Neural cell (in vitro differentiated cells): ENCODE measurements around the gene TFE3. TPM values are rescaled to one million over a fixed set of nuclear protein-coding genes. Genes with fewer than 3 reads are reported as not detected.

Experiments
- H2AFZ ChIP-seq: fragments of 200-600, 300-800 bp; sonication (generic), shearing (Covaris generic); 2 replicates; pipeline ENCODE4 v1.6.0; 2014; ENCODE audit warnings: low read depth, mild to moderate bottlenecking, antibody characterized with exemption, low read length, moderate library complexity
- H3F3A ChIP-seq: fragments of 200-600 bp; shearing (Covaris generic); 2 replicates; pipeline ENCODE4 v1.6.1; 2016; ENCODE audit warnings: mild to moderate bottlenecking, moderate library complexity, mixed read lengths, antibody characterized with exemption, low read length; ENCODE audit not compliant: insufficient read depth, poor library complexity, severe bottlenecking
- H3K27ac ChIP-seq: fragments of 200-600, 300-800 bp; sonication (generic), shearing (Covaris generic); 2 replicates; pipeline ENCODE4 v1.5.1; 2014; ENCODE audit warnings: mild to moderate bottlenecking, low read length, moderate library complexity
- H3K27me3 ChIP-seq: fragments of 300-800, 200-600 bp; sonication (generic), shearing (Covaris generic); 2 replicates; pipeline ENCODE4 v1.6.0; 2014; ENCODE audit warnings: mild to moderate bottlenecking, low read depth, low read length, moderate library complexity; ENCODE audit not compliant: insufficient read depth
- H3K36me3 ChIP-seq: fragments of 300-800, 200-600 bp; sonication (generic), shearing (Covaris generic); 2 replicates; pipeline ENCODE4 v1.5.1; 2014; ENCODE audit warnings: mild to moderate bottlenecking, antibody characterized with exemption, low read length, moderate library complexity; ENCODE audit not compliant: insufficient read depth
- H3K4me2 ChIP-seq: fragments of 300-800, 200-600 bp; sonication (generic), shearing (Covaris generic); 2 replicates; pipeline ENCODE4 v1.6.0; 2014; ENCODE audit warnings: mild to moderate bottlenecking, low read length
- H3K4me3 ChIP-seq: fragments of 300-800, 200-600 bp; sonication (generic), shearing (Covaris generic); 2 replicates; pipeline ENCODE4 v1.5.1; 2014; ENCODE audit warnings: mild to moderate bottlenecking, low read length, moderate library complexity
- H3K79me2 ChIP-seq: fragments of 200-600 bp; shearing (Covaris generic); replicated peaks from 2 replicates; pipeline ENCODE4 v1.6.0; 2014; ENCODE audit warnings: mild to moderate bottlenecking, low read length, moderate library complexity; ENCODE audit not compliant: insufficient read depth
- H3K9ac ChIP-seq: fragments of 300-800, 200-600 bp; sonication (generic), shearing (Covaris generic); 2 replicates; pipeline ENCODE4 v1.6.1; 2016; ENCODE audit warnings: mild to moderate bottlenecking, low read length, mixed read lengths
- H3K9me2 ChIP-seq: fragments of 200-600 bp; shearing (Covaris generic); 2 replicates; pipeline ENCODE4 v1.6.1; 2016; ENCODE audit warnings: mild to moderate bottlenecking, low read length, mixed read lengths; ENCODE audit not compliant: insufficient read depth
- H3K9me3 ChIP-seq: fragments of 200-600, 300-800 bp; sonication (generic), shearing (Covaris generic); 2 replicates; pipeline ENCODE4 v1.6.1; 2016; ENCODE audit warnings: mild to moderate bottlenecking, mixed run types, low read length, moderate library complexity, mixed read lengths
- H4K20me1 ChIP-seq: fragments of 200-600 bp; shearing (Covaris generic); 2 replicates; pipeline ENCODE4 v1.6.1; 2016; ENCODE audit warnings: mild to moderate bottlenecking, mixed run types; ENCODE audit not compliant: insufficient read depth
- EP300 ChIP-seq: fragments of 450-650 bp; conservative IDR thresholded peaks from 2 replicates; pipeline ENCODE4 v1.6.1; 2014; ENCODE audit warnings: antibody characterized with exemption, mild to moderate bottlenecking, moderate library complexity; ENCODE audit not compliant: poor library complexity, severe bottlenecking
- EZH2 ChIP-seq: fragments of 200-600, 300-800 bp; shearing (Covaris generic), sonication (generic); IDR thresholded peaks from 2 replicates; pipeline ENCODE4 v1.6.1; 2014; ENCODE audit warnings: antibody characterized with exemption, low read length, borderline replicate concordance, mild to moderate bottlenecking; ENCODE audit not compliant: insufficient read depth, poor library complexity, severe bottlenecking
- MXI1 ChIP-seq: fragments of 450-650 bp; conservative IDR thresholded peaks from 2 replicates; pipeline ENCODE4 v1.6.1; 2014; ENCODE audit warnings: antibody characterized with exemption, mild to moderate bottlenecking; ENCODE audit not compliant: poor library complexity, severe bottlenecking
- POLR2AphosphoS5 ChIP-seq: IDR thresholded peaks from 2 replicates; pipeline ENCODE4 v1.6.1; 2012
- RAD21 ChIP-seq: fragments of 450-650 bp; conservative IDR thresholded peaks from 2 replicates; pipeline ENCODE4 v1.6.1; 2014; ENCODE audit warnings: antibody characterized with exemption, mild to moderate bottlenecking, moderate library complexity
- SMC3 ChIP-seq: fragments of 450-650 bp; conservative IDR thresholded peaks from 2 replicates; pipeline ENCODE4 v1.6.1; 2014; ENCODE audit warnings: antibody characterized with exemption, mild to moderate bottlenecking, moderate library complexity; ENCODE audit not compliant: poor library complexity
- TAF1 ChIP-seq: IDR thresholded peaks from 2 replicates; pipeline ENCODE4 v1.6.1; 2012; ENCODE audit warnings: low read depth
- polyA plus RNA-seq: library from polyadenylated mRNA; depleted of rRNA; stranded (reverse); fragments of >200 nt; gene quantifications from 2 replicates; pipeline ENCODE4 v1.2.3, GENCODE V29; 2014
- TF ChIP-seq, protein P1 (sequence below): IDR thresholded peaks from 2 replicates; pipeline ENCODE4 v1.6.1; 2012; ENCODE audit warnings: borderline replicate concordance
- TF ChIP-seq, protein P2 (sequence below): fragments of 450-650 bp; IDR thresholded peaks from 2 replicates; pipeline ENCODE4 v1.5.1; 2014; ENCODE audit warnings: antibody characterized with exemption, mild to moderate bottlenecking, moderate library complexity; ENCODE audit not compliant: poor library complexity, severe bottlenecking

TFE3 gene
- polyA plus RNA-seq, 1 donor from 2014 or later, result 8.9 TPM

- H3K79me2 ChIP-seq, result no peaks in the 10 kb centered on the region
- no peak overlapping the region for H3K27ac ChIP-seq
- H3K9me2 ChIP-seq, result no peaks in the 10 kb centered on the region
- no peak overlapping the region for H3K9ac ChIP-seq
- no peak overlapping the region for H3K4me3 ChIP-seq
- no peaks in the 10 kb centered on the region for H3K9me3 ChIP-seq
- no peaks in the 10 kb centered on the region for H4K20me1 ChIP-seq
- H3K27me3 ChIP-seq, result no peaks in the 10 kb centered on the region
- no peak overlapping the region for H3K4me2 ChIP-seq
- H2AFZ ChIP-seq, result no peak overlapping the region
- no peaks in the 10 kb centered on the region for H3F3A ChIP-seq
- H3K36me3 ChIP-seq, result no peaks in the 10 kb centered on the region
- TF ChIP-seq, protein P1, sequence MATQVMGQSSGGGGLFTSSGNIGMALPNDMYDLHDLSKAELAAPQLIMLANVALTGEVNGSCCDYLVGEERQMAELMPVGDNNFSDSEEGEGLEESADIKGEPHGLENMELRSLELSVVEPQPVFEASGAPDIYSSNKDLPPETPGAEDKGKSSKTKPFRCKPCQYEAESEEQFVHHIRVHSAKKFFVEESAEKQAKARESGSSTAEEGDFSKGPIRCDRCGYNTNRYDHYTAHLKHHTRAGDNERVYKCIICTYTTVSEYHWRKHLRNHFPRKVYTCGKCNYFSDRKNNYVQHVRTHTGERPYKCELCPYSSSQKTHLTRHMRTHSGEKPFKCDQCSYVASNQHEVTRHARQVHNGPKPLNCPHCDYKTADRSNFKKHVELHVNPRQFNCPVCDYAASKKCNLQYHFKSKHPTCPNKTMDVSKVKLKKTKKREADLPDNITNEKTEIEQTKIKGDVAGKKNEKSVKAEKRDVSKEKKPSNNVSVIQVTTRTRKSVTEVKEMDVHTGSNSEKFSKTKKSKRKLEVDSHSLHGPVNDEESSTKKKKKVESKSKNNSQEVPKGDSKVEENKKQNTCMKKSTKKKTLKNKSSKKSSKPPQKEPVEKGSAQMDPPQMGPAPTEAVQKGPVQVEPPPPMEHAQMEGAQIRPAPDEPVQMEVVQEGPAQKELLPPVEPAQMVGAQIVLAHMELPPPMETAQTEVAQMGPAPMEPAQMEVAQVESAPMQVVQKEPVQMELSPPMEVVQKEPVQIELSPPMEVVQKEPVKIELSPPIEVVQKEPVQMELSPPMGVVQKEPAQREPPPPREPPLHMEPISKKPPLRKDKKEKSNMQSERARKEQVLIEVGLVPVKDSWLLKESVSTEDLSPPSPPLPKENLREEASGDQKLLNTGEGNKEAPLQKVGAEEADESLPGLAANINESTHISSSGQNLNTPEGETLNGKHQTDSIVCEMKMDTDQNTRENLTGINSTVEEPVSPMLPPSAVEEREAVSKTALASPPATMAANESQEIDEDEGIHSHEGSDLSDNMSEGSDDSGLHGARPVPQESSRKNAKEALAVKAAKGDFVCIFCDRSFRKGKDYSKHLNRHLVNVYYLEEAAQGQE, result no peak
- TF ChIP-seq SMC3 (no peak), EP300 (no peak), MXI1 (no peak), POLR2AphosphoS5 (no peak), TAF1 (no peak), RAD21 (no peak), EZH2 (no peak)
- TF ChIP-seq, protein P2, sequence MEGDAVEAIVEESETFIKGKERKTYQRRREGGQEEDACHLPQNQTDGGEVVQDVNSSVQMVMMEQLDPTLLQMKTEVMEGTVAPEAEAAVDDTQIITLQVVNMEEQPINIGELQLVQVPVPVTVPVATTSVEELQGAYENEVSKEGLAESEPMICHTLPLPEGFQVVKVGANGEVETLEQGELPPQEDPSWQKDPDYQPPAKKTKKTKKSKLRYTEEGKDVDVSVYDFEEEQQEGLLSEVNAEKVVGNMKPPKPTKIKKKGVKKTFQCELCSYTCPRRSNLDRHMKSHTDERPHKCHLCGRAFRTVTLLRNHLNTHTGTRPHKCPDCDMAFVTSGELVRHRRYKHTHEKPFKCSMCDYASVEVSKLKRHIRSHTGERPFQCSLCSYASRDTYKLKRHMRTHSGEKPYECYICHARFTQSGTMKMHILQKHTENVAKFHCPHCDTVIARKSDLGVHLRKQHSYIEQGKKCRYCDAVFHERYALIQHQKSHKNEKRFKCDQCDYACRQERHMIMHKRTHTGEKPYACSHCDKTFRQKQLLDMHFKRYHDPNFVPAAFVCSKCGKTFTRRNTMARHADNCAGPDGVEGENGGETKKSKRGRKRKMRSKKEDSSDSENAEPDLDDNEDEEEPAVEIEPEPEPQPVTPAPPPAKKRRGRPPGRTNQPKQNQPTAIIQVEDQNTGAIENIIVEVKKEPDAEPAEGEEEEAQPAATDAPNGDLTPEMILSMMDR, result no peak
Measured at GRCh38 chrX:49069038-49069437, 25.9 kb upstream of the TFE3 start.

DNA sequence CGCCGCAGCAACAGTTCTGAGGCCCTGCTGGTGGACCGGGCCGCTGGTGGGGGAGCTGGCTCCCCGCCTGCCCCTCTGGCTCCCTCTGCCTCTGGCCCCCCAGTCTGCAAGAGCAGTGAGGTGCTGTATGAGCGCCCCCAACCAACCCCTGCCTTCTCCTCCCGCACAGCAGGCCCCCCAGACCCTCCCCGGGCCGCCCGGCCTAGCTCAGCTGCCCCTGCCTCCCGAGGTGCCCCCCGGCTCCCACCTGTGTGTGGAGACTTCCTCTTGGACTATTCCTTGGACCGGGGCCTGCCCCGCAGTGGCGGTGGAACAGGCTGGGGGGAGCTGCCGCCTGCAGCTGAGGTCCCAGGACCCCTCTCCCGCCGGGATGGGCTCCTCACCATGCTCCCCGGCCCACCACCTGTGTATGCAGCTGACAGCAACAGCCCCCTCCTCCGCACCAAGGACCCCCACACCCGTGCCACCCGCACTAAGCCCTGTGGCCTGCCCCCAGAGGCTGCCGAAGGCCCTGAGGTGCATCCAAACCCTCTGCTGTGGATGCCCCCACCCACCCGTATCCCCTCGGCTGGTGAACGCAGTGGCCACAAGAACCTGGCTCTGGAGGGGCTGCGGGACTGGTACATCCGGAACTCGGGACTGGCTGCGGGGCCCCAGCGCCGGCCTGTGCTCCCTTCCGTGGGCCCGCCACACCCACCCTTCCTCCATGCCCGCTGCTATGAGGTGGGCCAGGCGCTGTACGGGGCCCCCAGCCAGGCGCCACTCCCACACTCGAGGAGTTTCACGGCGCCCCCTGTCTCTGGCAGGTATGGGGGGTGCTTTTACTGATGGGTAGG is 24.3 kb upstream of the TFE3 start:
- Histone ChIP-seq H3K27ac (no peak overlapping the region), H3K9me3 (no peaks in the 10 kb centered on the region), H3F3A (no peaks in the 10 kb centered on the region), H3K4me2 (no peak overlapping the region), H3K79me2 (no peaks in the 10 kb centered on the region), H4K20me1 (no peaks in the 10 kb centered on the region), H2AFZ (no peak overlapping the region), H3K9ac (no peak overlapping the region), H3K36me3 (no peaks in the 10 kb centered on the region), H3K4me3 (no peak overlapping the region), H3K27me3 (no peaks in the 10 kb centered on the region), H3K9me2 (no peaks in the 10 kb centered on the region)
- no peak for TF ChIP-seq SMC3
- no peak for TF ChIP-seq EP300
- TF ChIP-seq, protein P1, result no peak
- no peak for TF ChIP-seq RAD21
- TF ChIP-seq, protein P2, result no peak
- TF ChIP-seq TAF1, result no peak
- no peak for TF ChIP-seq EZH2
- TF ChIP-seq POLR2AphosphoS5, result no peak
- no peak for TF ChIP-seq MXI1
